GM12878 (cell line): ENCODE results near the gene CSTF1. TPM values are rescaled to one million over a fixed set of nuclear protein-coding genes. Genes with fewer than 3 reads are reported as not detected.

Experiments used
- ATAC-seq: fragments of 200-7000 bp; cut with Tn5 transposase; 3 replicates; pipeline ENCODE4 v1.9.1; 2020; ENCODE audit warnings: mild to moderate bottlenecking, moderate library complexity
- BruUV-seq: library from RNA; stranded (reverse); fragments of 400-500 nt; replicated peaks from 2 replicates; lab custom pipeline; 2021; lab: Mats Ljungman, UMichigan
- CTCF ChIA-PET: fragments of 300-600 bp; sonication (Branson Sonifier 250); formaldehyde crosslinking; extraction: SDS; loops from one replicate; lab custom pipeline; 2021; ENCODE audit warnings: inconsistent platforms; lab: Yijun Ruan, JAX
- POLR2A ChIA-PET: fragments of 350-600 bp; formaldehyde crosslinking; extraction: SDS; loops from one replicate; lab custom pipeline; 2021; ENCODE audit warnings: inconsistent platforms; lab: Charles Lee
- RAD21 ChIA-PET: fragments of 300-600 bp; sonication (Branson Sonifier 250); formaldehyde crosslinking; loops from one replicate; lab custom pipeline; 2023; ENCODE audit warnings: antibody characterized with exemption; ENCODE audit not compliant: unreplicated experiment; lab: Charles Lee
- SMC1A ChIA-PET: fragments of 300-600 bp; sonication (Branson Sonifier 250); formaldehyde crosslinking; loops from one replicate; lab custom pipeline; 2023; ENCODE audit not compliant: unreplicated experiment, uncharacterized antibody; lab: Charles Lee
- DNase-seq: peaks from one replicate; pipeline ENCODE4 v3.0.0-alpha.2; 2011; ENCODE audit warnings: low read depth, low spot score
- FAIRE-seq: peaks from 3 replicates; lab custom pipeline; 2011; peaks lifted over from hg19 to GRCh38; lab: Jason Lieb, UNC
- H2AFZ ChIP-seq: 2 replicates; pipeline ENCODE4 v1.6.0; 2011; ENCODE audit warnings: low read depth, low read length, control low read depth; ENCODE audit not compliant: control insufficient read depth
- H3K27ac ChIP-seq: 2 replicates; pipeline ENCODE4 v1.5.1; 2011; ENCODE audit warnings: control low read depth; ENCODE audit not compliant: control insufficient read depth, insufficient read depth
- H3K27me3 ChIP-seq, 2 experiments: replicated peaks in 1 of 2; 2 replicates each; pipeline versions ENCODE4 v1.6.0 to v1.6.1; 2011; ENCODE audit warnings: low read length in 1 of 2; ENCODE audit not compliant: control insufficient read depth in 2 of 2, insufficient read depth in 2 of 2
- H3K36me3 ChIP-seq, 2 experiments: 2 replicates each; pipeline ENCODE4 v1.5.1; 2011; ENCODE audit warnings: low read length in 1 of 2; ENCODE audit not compliant: control insufficient read depth in 2 of 2, insufficient read depth in 2 of 2
- H3K4me1 ChIP-seq: 2 replicates; pipeline ENCODE4 v1.6.1; 2011; ENCODE audit warnings: mild to moderate bottlenecking, low read length, moderate library complexity, mixed read lengths; ENCODE audit not compliant: control insufficient read depth, insufficient read depth
- H3K4me2 ChIP-seq: 2 replicates; pipeline ENCODE4 v1.6.0; 2011; ENCODE audit warnings: control low read depth; ENCODE audit not compliant: control insufficient read depth, insufficient read depth
- H3K4me3 ChIP-seq: fragments of 200-600 bp; sonication (generic); 2 replicates; pipeline ENCODE4 v1.5.1; 2016
- H3K79me2 ChIP-seq: 2 replicates; pipeline ENCODE4 v1.6.0; 2011; ENCODE audit warnings: low read length; ENCODE audit not compliant: control insufficient read depth, insufficient read depth
- H3K9ac ChIP-seq: 2 replicates; pipeline ENCODE4 v1.8.0; 2011; ENCODE audit warnings: low read length, control low read depth, mixed read lengths; ENCODE audit not compliant: control insufficient read depth, insufficient read depth
- H3K9me3 ChIP-seq: replicated peaks from 3 replicates; pipeline ENCODE4 v1.5.1; 2011; ENCODE audit warnings: mild to moderate bottlenecking, low read length; ENCODE audit not compliant: control insufficient read depth, insufficient read depth
- H4K20me1 ChIP-seq: 2 replicates; pipeline ENCODE4 v1.6.0; 2011; ENCODE audit not compliant: control insufficient read depth, insufficient read depth
- IKZF1 ChIP-seq: fragments of 450-650 bp; conservative IDR thresholded peaks from 2 replicates; pipeline ENCODE4 v1.6.1; 2017; ENCODE audit warnings: antibody characterized with exemption, mild to moderate bottlenecking
- MEF2A ChIP-seq: IDR thresholded peaks from 2 replicates; pipeline ENCODE4 v1.6.1; 2011; ENCODE audit warnings: low read depth, mild to moderate bottlenecking, low read length, moderate library complexity; ENCODE audit not compliant: insufficient read depth
- MEF2B ChIP-seq: fragments of 450-650 bp; IDR thresholded peaks from 2 replicates; pipeline ENCODE4 v1.6.1; 2018; ENCODE audit warnings: mild to moderate bottlenecking, moderate library complexity; ENCODE audit not compliant: partially characterized antibody, poor library complexity, severe bottlenecking
- MTA3 ChIP-seq: IDR thresholded peaks from 2 replicates; pipeline ENCODE4 v1.6.1; 2012; ENCODE audit warnings: low read length, inconsistent platforms, borderline replicate concordance
- NR2F1 ChIP-seq: fragments of 450-650 bp; conservative IDR thresholded peaks from 2 replicates; pipeline ENCODE4 v1.6.1; 2017; ENCODE audit warnings: mild to moderate bottlenecking
- SKIL ChIP-seq: fragments of 450-650 bp; IDR thresholded peaks from 2 replicates; pipeline ENCODE4 v1.6.1; 2017; ENCODE audit warnings: mild to moderate bottlenecking, low read depth, inconsistent platforms; ENCODE audit not compliant: poor library complexity, severe bottlenecking
- STAT3 ChIP-seq: IDR thresholded peaks from 2 replicates; pipeline ENCODE4 v1.6.1; 2011; ENCODE audit warnings: low read depth, low read length, improper control_type of control experiment
- YBX1 ChIP-seq: fragments of 450-650 bp; IDR thresholded peaks from 2 replicates; pipeline ENCODE4 v1.6.1; 2016; ENCODE audit warnings: antibody characterized with exemption
- ZNF24 ChIP-seq: fragments of 450-650 bp; IDR thresholded peaks from 2 replicates; pipeline ENCODE4 v1.6.1; 2017; ENCODE audit warnings: antibody characterized with exemption, mild to moderate bottlenecking
- WGBS: methylation state at CpG from one replicate; pipeline ENCODE4 v1.1.6; 2016; ENCODE audit warnings: low lambda C conversion rate; ENCODE audit not compliant: insufficient replicate concordance, insufficient coverage; ENCODE audit errors: missing lambda C conversion rate; 5-methylcytosine and 5-hydroxymethylcytosine counted together
- in situ Hi-C: fragments of 300-500 bp; cut with MboI; formaldehyde crosslinking; loops from 9 replicates; pipeline ENCODE4 v1.14.3; 2018; ENCODE audit warnings: mixed read lengths
- intact Hi-C: fragments of 100-400 bp; cut with micrococcal nuclease; formaldehyde crosslinking; loops from one replicate; pipeline ENCODE4 v1.14.2; 2022; ENCODE audit not compliant: unreplicated experiment
- polyA plus RNA-seq, 11 experiments: library from polyadenylated mRNA; depleted of rRNA in 4 of 11; unstranded in 6 of 11; stranded (reverse) in 5 of 11; fragments of >200 nt; fragmentation: Nextera tagmentation in 4 of 11; fragmentation: Illumina TruSeq in 1 of 11; extraction: Ambion mirVana in 4 of 11; extraction: Trizol in 1 of 11; gene quantifications; 1 replicate in 1 of 11; 2 replicates in 10 of 11; pipeline versions ENCODE4 v1.2.1 to v1.2.3, GENCODE V29; 2011 to 2016; ENCODE audit warnings: inconsistent platforms in 2 of 11, missing spikeins in 2 of 11, low read depth in 1 of 11
- total RNA-seq, 4 experiments: library from RNA; depleted of rRNA in 3 of 4; stranded (reverse); fragments of >200 nt in 3 of 4; fragmentation: Illumina TruSeq in 1 of 4; extraction: Trizol in 1 of 4; gene quantifications; 2 replicates each; pipeline versions ENCODE4 v1.2.1 to v1.2.3, GENCODE V29; 2013 to 2021
- TF ChIP-seq, protein P1 (sequence below), 3 experiments: IDR thresholded peaks in 2 of 3; conservative IDR thresholded peaks in 1 of 3; 2 replicates each; pipeline ENCODE4 v1.5.1; 2011; ENCODE audit warnings: low read depth in 3 of 3, low read length in 3 of 3, mild to moderate bottlenecking in 3 of 3, control low read depth in 2 of 3, moderate library complexity in 2 of 3, inconsistent platforms in 1 of 3, mixed read lengths in 1 of 3; ENCODE audit not compliant: control insufficient read depth in 2 of 3, insufficient read depth in 1 of 3; ENCODE audit errors: extremely low read depth in 1 of 3
- TF ChIP-seq, protein P2 (sequence below): fragments of 450-650 bp; IDR thresholded peaks from 2 replicates; pipeline ENCODE4 v1.6.1; 2017; ENCODE audit warnings: low read depth, mild to moderate bottlenecking, moderate library complexity
- TF ChIP-seq, protein P3 (sequence below): fragments of 450-650 bp; formaldehyde crosslinking; IDR thresholded peaks from 2 replicates; pipeline ENCODE4 v1.4.0; 2020; ENCODE audit warnings: mild to moderate bottlenecking, moderate library complexity

Gene CSTF1
- total and polyA plus RNA-seq, 10 of the 15 experiments (the other 5 are each of a cell fraction or from before 2014, with no cell fraction given): 41.8 to 89.1 (median 50.1) TPM

- ChIA-PET RAD21 (interaction anchor here (0.7 to 1.4 kb wide), 2 partner anchors 24 to 27 kb away, joined by 3 read pairs; partner anchors contain the start of gene FAM210B), SMC1A (interaction anchor here (3.4 kb wide), 1 partner anchor 9 kb away, joined by 10 read pairs; no protein-coding TSS in a partner anchor), CTCF (interaction anchor here (0.9 to 2.2 kb wide), 3 partner anchors 9 to 1930 kb away, joined by 3 to 8 read pairs (median 4); partner anchors contain the start of genes AURKA and CSTF1), POLR2A (interaction anchor here (1.2 kb wide), 1 partner anchor 9 kb away, joined by 4 read pairs; the partner anchor contains the start of genes AURKA and CSTF1)
- no peak overlapping the region for H3K4me2 ChIP-seq
- no peaks in the 10 kb centered on the region for H3K4me1 ChIP-seq
- in situ Hi-C loops: no loop called here
- H3K27me3 ChIP-seq: no peaks in the 10 kb centered on the region
- no peak overlapping the region for H2AFZ ChIP-seq
- intact Hi-C loops: no loop called here
- WGBS: 96% methylated on average over 4 of the region's 4 CpGs
- no peaks in the 10 kb centered on the region for H3K9me3 ChIP-seq
- peaks cover 9% of the 10 kb centered on the region for H3K79me2 ChIP-seq
- H3K9ac ChIP-seq: no peak overlapping the region
- H3K27ac ChIP-seq: no peak overlapping the region
- FAIRE-seq (peak; percentile 62), ATAC-seq (no peak), DNase-seq (no peak)
- peaks cover 10 to 38% of the 10 kb centered on the region in 2 experiments for H3K36me3 ChIP-seq
- peaks cover 3% of the 10 kb centered on the region for H4K20me1 ChIP-seq
- H3K4me3 ChIP-seq: no peak overlapping the region
- BruUV-seq: no TSS peak
- no peak for TF ChIP-seq MEF2A
- TF ChIP-seq, protein P1, sequence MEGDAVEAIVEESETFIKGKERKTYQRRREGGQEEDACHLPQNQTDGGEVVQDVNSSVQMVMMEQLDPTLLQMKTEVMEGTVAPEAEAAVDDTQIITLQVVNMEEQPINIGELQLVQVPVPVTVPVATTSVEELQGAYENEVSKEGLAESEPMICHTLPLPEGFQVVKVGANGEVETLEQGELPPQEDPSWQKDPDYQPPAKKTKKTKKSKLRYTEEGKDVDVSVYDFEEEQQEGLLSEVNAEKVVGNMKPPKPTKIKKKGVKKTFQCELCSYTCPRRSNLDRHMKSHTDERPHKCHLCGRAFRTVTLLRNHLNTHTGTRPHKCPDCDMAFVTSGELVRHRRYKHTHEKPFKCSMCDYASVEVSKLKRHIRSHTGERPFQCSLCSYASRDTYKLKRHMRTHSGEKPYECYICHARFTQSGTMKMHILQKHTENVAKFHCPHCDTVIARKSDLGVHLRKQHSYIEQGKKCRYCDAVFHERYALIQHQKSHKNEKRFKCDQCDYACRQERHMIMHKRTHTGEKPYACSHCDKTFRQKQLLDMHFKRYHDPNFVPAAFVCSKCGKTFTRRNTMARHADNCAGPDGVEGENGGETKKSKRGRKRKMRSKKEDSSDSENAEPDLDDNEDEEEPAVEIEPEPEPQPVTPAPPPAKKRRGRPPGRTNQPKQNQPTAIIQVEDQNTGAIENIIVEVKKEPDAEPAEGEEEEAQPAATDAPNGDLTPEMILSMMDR (IDR thresholded peaks at IDR 0.05 in 2 of 3, conservative IDR thresholded peaks at IDR 0.05 in 1 of 3; ENCODE audit: control insufficient read depth in 2 of 3, extremely low read depth in 1 of 3, insufficient read depth in 1 of 3, low read depth in 3 of 3, low read length in 3 of 3): no peak
- no peak for TF ChIP-seq YBX1
- no peak for TF ChIP-seq MEF2B
- TF ChIP-seq IKZF1: no peak
- TF ChIP-seq SKIL: no peak
- no peak for TF ChIP-seq MTA3
- TF ChIP-seq NR2F1: no peak
- TF ChIP-seq, protein P2, sequence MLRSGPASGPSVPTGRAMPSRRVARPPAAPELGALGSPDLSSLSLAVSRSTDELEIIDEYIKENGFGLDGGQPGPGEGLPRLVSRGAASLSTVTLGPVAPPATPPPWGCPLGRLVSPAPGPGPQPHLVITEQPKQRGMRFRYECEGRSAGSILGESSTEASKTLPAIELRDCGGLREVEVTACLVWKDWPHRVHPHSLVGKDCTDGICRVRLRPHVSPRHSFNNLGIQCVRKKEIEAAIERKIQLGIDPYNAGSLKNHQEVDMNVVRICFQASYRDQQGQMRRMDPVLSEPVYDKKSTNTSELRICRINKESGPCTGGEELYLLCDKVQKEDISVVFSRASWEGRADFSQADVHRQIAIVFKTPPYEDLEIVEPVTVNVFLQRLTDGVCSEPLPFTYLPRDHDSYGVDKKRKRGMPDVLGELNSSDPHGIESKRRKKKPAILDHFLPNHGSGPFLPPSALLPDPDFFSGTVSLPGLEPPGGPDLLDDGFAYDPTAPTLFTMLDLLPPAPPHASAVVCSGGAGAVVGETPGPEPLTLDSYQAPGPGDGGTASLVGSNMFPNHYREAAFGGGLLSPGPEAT: no peak
- TF ChIP-seq, protein P3, sequence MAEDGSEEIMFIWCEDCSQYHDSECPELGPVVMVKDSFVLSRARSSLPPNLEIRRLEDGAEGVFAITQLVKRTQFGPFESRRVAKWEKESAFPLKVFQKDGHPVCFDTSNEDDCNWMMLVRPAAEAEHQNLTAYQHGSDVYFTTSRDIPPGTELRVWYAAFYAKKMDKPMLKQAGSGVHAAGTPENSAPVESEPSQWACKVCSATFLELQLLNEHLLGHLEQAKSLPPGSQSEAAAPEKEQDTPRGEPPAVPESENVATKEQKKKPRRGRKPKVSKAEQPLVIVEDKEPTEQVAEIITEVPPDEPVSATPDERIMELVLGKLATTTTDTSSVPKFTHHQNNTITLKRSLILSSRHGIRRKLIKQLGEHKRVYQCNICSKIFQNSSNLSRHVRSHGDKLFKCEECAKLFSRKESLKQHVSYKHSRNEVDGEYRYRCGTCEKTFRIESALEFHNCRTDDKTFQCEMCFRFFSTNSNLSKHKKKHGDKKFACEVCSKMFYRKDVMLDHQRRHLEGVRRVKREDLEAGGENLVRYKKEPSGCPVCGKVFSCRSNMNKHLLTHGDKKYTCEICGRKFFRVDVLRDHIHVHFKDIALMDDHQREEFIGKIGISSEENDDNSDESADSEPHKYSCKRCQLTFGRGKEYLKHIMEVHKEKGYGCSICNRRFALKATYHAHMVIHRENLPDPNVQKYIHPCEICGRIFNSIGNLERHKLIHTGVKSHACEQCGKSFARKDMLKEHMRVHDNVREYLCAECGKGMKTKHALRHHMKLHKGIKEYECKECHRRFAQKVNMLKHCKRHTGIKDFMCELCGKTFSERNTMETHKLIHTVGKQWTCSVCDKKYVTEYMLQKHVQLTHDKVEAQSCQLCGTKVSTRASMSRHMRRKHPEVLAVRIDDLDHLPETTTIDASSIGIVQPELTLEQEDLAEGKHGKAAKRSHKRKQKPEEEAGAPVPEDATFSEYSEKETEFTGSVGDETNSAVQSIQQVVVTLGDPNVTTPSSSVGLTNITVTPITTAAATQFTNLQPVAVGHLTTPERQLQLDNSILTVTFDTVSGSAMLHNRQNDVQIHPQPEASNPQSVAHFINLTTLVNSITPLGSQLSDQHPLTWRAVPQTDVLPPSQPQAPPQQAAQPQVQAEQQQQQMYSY: no peak
- TF ChIP-seq ZNF24: no peak
- TF ChIP-seq STAT3: no peak
These were observed 9.7 kb upstream of the CSTF1 start for GRCh38 chr20:56382696-56383095.
